BE2C (cell line): ENCODE results near the gene IFI44.

Source experiments
- DNase-seq: peaks from one replicate; pipeline ENCODE4 v3.0.0-alpha.2; 2020
- H3K27me3 ChIP-seq: fragments of 250-450 bp; sonication (Bioruptor Pico); 2 replicates; pipeline ENCODE4 v1.5.1; 2020; ENCODE audit warnings: mild to moderate bottlenecking
- H3K36me3 ChIP-seq: fragments of 250-450 bp; sonication (Bioruptor Pico); 2 replicates; pipeline ENCODE4 v1.5.1; 2020; ENCODE audit warnings: mild to moderate bottlenecking
- H3K4me1 ChIP-seq: fragments of 250-450 bp; sonication (Bioruptor Pico); 2 replicates; pipeline ENCODE4 v1.5.1; 2020
- H3K4me3 ChIP-seq: 2 replicates; pipeline ENCODE4 v1.5.1; 2011; ENCODE audit warnings: low read depth, low read length
- H3K9me3 ChIP-seq: fragments of 250-450 bp; sonication (Bioruptor Pico); 2 replicates; pipeline ENCODE4 v1.5.1; 2020
- TF ChIP-seq, protein P1 (sequence below): IDR thresholded peaks from 2 replicates; pipeline ENCODE4 v1.5.1; 2012; ENCODE audit warnings: mild to moderate bottlenecking, low read depth, low read length

The IFI44 gene

DNA sequence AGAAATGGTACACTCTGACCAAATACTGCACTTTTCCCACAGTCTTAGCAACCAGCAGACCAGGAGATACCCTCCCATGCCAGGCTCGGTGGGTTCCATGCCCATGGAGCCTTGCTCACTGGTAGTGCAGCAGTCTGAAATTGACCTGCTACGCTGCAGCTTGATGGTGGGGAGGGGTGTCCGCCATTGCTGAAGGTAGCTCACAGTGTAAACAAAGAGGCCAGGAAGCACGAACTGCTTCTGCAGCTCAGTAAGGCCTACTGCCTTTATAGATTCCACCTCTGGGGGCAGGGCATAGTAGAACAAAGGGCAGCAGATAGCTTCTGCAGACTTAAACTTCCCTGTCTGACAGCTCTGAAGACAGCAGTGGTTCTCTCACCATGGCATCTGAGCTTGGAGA lies 41.7 kb upstream of the IFI44 start:
- TF ChIP-seq, protein P1, sequence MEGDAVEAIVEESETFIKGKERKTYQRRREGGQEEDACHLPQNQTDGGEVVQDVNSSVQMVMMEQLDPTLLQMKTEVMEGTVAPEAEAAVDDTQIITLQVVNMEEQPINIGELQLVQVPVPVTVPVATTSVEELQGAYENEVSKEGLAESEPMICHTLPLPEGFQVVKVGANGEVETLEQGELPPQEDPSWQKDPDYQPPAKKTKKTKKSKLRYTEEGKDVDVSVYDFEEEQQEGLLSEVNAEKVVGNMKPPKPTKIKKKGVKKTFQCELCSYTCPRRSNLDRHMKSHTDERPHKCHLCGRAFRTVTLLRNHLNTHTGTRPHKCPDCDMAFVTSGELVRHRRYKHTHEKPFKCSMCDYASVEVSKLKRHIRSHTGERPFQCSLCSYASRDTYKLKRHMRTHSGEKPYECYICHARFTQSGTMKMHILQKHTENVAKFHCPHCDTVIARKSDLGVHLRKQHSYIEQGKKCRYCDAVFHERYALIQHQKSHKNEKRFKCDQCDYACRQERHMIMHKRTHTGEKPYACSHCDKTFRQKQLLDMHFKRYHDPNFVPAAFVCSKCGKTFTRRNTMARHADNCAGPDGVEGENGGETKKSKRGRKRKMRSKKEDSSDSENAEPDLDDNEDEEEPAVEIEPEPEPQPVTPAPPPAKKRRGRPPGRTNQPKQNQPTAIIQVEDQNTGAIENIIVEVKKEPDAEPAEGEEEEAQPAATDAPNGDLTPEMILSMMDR, result no peak

DNA sequence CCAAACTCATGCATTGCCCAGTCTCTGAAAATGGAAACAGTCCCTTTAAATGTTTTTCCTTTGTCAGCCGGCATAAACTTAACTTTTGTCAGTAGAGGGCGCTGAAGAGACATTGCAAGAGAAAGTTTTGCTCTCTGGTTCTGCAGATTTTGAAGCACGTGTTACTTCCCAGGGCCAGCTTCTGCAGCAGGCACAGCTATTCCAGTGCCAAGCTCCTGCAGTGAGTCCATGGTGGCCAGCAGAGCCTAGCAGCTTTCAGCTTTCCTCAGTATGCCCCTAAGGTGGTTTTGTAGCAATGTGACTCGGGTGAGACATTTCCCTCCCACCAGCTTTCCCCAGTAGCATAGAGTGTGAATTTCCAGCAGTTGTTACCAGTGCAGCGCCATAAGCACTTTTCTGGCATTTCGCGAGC lies 32.0 kb upstream of the IFI44 start:
- peak; percentile 51 for DNase-seq
- H3K27me3 ChIP-seq, result no peaks in the 10 kb centered on the region

More for the DNA sequence above, 41.7 kb upstream of the IFI44 start:
- Histone ChIP-seq H3K27me3 (no peaks in the 10 kb centered on the region), H3K4me3 (no peak overlapping the region), H3K4me1 (no peaks in the 10 kb centered on the region), H3K9me3 (no peaks in the 10 kb centered on the region), H3K36me3 (no peaks in the 10 kb centered on the region)
- DNase-seq, result no peak

DNA sequence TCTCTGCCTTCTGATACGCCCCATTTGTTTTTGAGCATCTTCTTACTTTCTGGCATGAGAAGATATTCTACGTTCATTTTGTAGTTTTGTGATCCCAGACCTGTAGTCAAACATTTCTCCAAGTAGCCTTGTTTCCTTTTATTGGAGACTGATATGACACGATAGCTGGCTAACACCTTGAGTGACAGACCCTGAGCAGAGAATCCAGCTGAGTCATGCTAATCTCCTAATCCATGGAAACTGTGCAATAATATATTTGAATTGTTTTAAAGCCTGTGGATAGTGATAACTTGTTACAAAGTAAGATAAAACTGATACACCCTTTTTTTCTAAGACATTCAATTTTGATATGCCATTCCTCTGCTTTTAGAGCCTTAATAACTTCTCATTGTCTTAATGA lies 30.6 kb upstream of the IFI44 start:
- no peaks in the 10 kb centered on the region for H3K9me3 ChIP-seq
- H3K36me3 ChIP-seq, result no peaks in the 10 kb centered on the region
- TF ChIP-seq, protein P1, result no peak
- no peak overlapping the region for H3K4me3 ChIP-seq
- H3K27me3 ChIP-seq, result no peaks in the 10 kb centered on the region
- H3K4me1 ChIP-seq, result no peaks in the 10 kb centered on the region
- DNase-seq, result no peak

More for the DNA sequence above, 32.0 kb upstream of the IFI44 start:
- Histone ChIP-seq H3K36me3 (no peaks in the 10 kb centered on the region), H3K4me1 (no peaks in the 10 kb centered on the region), H3K9me3 (no peaks in the 10 kb centered on the region), H3K4me3 (no peak overlapping the region)
- TF ChIP-seq, protein P1, result peak; percentile 75

GRCh38 chr1:78619446-78619802 lies 30.2 kb upstream of the IFI44 start:
- no peaks in the 10 kb centered on the region for H3K4me1 ChIP-seq
- no peaks in the 10 kb centered on the region for H3K9me3 ChIP-seq
- DNase-seq, result no peak
- no peaks in the 10 kb centered on the region for H3K27me3 ChIP-seq
- no peaks in the 10 kb centered on the region for H3K36me3 ChIP-seq
- no peak overlapping the region for H3K4me3 ChIP-seq
- TF ChIP-seq, protein P1, result no peak

- Histone ChIP-seq H3K36me3 (no peaks in the 10 kb centered on the region), H3K4me3 (no peak within 1 kb of the TSS), H3K4me1 (no peaks in the 10 kb centered on the region), H3K9me3 (no peaks in the 10 kb centered on the region), H3K27me3 (no peaks in the 10 kb centered on the region)
- no peak for DNase-seq
- TF ChIP-seq, protein P1, result no peak
Measured at GRCh38 chr1:78619803-78620579, 29.6 kb upstream of the IFI44 start, which contains the start of gene IFI44L. Gene IFI44L, plus strand, starts transcription at chr1:78620448. Its CDS starts 7,468 bp downstream, at chr1:78627916.

- no peaks in the 10 kb centered on the region for H3K9me3 ChIP-seq
- no peak for DNase-seq
- TF ChIP-seq, protein P1, result no peak
- no peak overlapping the region for H3K4me3 ChIP-seq
- no peaks in the 10 kb centered on the region for H3K4me1 ChIP-seq
- no peaks in the 10 kb centered on the region for H3K36me3 ChIP-seq
- H3K27me3 ChIP-seq, result no peaks in the 10 kb centered on the region
Measured at GRCh38 chr1:78620666-78621065, 29.0 kb upstream of the IFI44 start.
